ENCODE results near the gene NTSR1.

The NTSR1 gene

DNA sequence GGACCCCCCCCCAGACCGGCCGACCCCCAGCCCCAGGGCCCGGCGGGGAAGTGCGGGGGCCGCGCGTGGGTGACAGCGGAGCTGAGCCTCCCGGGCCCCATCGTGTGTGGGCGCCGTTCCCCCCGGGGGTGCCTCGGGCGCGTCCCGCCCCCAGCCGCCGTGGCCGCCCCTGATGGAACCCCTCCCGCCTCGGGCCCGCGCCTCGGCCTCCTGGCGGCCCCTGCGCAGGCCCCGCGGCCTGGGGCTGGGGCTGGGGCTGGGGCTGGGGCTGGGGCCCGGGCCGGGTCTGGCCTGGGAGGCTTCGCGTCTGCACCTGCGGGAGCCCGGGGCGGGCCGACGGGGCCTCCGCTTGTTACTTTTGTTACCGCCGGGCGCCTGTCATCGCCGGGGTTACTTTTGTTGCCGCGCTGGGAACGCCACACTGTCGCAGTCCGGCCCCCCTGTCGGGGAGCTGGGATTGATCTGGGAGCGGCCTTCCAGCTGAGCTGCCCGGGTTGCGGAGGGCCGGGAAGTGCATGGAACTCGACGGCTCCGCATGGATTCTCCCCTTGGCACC, 96.6 kb downstream of the NTSR1 start:
- DNase-seq, result peak in 1 of 5 experiments; percentile 37

DNA sequence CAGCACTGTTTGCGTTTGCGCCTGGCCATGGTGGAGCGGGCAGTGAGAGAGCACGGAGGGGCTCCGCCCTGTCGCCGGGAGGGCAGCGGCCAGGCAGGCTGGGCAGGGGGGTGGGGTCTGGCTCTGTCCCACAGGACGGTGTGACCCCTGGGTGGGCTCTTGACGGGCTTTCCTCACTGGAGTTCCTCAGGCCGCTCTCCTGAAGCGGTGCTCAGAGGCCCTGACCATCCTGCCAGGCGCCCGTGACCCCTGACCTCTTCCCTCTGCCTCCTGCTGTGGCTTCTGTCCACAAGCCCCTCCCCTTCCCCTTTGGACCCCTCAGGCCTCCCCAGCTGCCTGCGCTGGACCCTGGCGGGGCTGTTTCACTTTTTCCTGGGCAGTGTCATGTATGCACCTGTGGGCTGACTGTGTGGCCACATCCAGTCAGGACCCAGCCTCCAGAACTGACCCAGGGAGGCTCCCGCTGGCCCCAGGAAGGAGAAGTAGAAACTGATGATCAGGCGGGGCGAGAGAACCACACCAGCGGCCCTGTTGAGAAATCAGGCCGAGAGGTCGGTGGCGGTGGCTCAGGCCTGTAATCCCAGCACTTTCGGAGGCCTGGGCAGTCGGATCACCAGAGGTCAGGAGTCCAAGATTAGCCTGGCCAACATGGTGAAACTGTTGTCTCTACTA, 97.2 kb downstream of the NTSR1 start:
- DNase-seq, result no peak

DNA sequence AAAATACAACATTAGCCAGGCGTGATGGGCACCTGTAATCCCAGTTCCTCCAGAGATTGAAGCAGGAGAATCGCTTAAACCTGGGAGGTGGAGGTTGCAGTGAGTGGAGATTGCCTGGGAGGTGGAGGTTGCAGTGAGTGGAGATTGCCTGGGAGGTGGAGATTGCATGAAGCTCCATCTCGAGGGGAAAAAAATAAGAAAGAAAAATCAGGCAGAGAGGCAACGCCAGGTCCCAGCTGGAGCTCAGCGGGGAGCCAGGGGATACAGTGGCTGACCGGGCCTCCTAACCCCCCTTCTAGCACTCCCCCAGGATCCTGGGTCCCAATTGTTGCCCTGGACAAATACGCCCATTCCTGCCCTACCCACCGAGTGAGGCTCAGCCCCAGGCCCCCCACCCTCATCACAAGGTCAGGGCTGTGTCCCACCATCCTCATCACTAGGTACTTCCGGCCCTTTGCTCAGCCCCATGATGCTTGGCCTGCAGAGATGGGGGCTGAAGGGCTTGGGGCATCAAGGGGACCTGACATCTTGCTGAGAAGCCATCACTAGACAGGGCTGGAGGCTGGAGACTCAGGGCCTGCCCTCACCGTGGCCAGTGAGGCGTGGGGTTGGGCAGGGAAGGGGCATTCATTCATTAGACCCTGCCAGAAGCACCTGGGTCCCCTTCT, 97.9 kb downstream of the NTSR1 start:
- no peak for DNase-seq

DNA sequence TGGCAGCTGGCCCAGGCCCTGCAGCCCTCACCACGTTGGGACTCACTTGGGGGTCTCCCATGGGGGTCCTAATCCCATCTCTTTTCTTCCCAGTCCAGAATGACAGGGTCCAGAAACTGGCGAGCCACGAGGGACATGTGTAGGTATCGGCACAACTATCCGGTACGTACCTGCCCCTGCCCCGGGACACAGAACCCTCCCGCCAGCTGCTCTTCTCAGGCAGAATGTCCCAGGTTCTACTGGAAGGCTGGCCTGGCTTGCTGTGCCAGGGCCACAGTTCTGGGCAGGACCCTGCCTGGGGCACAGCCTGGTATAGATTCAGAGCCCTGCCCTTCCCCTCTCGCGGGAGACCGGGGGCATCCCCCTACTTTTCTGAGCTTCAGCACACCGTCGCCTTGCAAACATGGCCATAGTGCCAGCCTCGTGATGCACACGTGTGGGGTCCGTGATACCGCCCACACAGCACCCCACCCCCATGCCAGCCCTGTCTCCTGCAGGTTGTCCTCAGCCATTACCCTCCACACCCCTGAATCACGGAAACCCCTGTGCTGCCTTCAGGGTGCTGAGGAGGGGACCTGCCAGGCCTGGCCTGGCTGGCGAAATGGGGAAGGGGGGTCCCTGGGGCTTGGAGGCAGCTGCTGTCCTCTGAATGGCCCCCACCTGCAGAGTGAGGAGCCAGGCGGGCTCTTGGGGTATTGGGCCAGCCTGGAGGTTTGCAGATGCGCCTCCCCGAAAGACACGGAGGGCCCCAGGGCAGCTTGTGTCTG, 99.0 kb downstream of the NTSR1 start:
- no peak for DNase-seq

DNA sequence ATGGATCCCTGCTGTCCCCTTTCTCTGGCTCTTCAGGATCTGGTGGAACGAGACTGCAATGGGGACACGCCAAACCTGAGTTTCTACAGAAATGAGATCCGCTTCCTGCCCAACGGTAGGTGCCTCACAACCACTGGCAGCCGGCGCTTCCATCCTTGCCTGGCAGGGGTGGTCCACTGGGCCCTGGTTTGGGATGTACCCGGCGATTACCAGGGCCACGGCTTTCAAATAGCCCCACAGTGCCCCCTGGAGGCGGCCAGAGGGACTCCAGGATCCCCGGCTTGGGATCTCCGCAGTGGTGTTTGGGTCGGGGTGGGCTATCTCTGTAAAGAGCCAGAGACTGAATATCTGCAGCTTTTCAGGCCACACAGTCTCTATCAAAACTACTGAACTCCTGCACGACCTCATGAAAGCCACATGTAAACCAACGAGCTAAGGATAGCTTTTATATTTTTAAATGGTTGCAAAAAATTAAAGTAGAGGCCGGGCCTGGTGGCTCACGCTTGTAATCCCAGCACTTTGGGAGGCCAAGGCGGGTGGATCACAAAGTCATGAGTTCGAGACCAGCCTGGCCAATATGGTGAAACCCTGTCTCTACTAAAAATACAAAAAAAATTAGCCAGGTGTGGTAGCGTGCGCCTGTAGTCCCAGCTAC, 99.7 kb downstream of the NTSR1 start:
- DNase-seq, result peak; percentile 55 to 71 (median 66)

DNA sequence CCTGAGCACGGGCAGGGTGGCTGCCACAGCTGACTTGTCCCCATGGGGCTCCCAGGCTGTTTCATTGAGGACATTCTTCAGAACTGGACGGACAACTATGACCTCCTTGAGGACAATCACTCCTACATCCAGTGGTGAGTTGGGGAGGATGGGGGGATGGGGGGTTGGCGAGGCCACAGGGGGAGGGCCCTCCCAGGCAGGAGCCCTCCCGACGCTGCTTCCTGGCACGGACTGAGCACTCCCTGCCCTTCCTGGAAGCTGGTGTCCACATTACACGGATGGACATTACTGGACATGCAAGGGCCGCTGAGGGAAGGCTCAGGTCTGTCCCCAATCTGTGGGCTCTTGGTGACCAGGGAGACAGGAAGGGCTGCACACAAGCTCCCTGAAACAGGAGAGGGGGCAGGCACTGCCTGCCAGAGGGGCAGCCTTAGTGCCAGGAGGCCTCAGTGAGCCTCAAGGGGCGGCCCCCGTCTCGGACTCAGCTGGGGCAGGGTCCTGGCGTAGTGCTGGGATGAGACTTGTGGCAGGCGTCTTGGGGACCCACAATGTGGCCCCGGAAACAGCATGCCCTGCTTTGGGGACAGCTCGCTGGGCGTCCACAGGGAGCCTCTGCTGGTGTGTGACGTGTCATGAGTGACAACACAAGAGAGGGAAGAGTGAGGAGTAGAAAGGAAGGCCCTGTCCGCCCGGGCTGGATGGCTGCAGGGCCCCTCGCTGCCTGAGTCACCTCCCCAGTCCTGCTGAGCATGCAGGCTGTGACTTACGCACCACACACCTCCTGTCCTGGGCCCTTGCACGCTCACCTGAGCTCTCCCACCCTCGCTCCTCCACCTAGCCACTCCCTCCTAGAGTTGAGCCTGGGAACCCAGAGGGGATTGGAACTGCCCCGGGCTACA, 101.1 kb downstream of the NTSR1 start:
- no peak for DNase-seq

DNA sequence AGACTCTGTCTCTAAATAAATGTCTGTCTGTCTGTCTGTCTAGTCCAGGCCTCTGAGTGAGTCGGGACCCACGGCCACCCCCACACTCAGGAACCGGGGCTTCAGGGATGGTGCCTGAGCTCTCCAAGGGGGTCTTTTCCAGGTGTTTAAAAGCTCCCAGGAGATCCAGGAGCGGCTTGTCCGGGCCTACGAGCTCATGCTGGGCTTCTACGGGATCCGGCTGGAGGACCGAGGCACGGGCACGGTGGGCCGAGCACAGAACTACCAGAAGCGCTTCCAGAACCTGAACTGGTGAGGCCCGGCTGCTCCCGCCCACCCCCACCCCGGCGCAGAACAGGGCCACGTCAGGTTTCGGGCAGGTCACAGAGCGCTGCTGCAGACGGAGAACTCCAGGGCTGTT, 102.7 kb downstream of the NTSR1 start:
- DNase-seq, result no peak

DNA sequence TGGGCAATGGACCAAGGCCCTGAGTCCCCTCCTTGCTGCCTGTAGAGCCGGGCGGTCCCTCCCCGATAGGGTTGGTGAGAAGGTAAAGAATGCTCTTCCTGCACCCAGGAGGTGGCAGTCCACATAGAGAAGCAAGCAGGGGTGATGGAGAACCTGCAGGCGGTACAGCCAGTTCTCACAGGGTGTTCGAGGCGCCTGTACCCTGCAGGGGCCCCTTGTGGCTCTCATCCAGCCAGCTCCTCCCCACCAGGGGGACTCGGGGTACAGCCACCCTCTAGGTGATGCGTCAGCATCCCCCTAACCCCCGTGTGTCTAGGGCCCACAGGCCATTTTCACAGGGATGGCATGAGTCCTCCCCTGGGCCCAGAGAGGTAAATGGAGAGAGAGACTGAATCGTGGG, 103.1 kb downstream of the NTSR1 start:
- no peak for DNase-seq

Data from T-helper 2 cell (primary cell).